GM12875 (cell line): Measurements from ENCODE around the gene FAM222B.
A peak's percentile ranks its signal among the peaks of the same experiment; 100 is the strongest.
"Not testable (repeated sequence)": the region's sequence is repeated elsewhere in the genome, so short reads cannot be mapped to it uniquely, and the experiment has no call there.

Experiments used
- H3K4me3 ChIP-seq: one replicate; pipeline ENCODE4 v1.5.1; 2011; ENCODE audit warnings: low read depth, low read length, control low read depth
- CTCF ChIP-seq: IDR thresholded peaks from 2 replicates; pipeline ENCODE4 v1.5.1; 2011; ENCODE audit warnings: low read depth, mild to moderate bottlenecking, control low read depth, inconsistent platforms, low read length, moderate library complexity, borderline replicate concordance; ENCODE audit not compliant: insufficient read depth

The FAM222B gene

GRCh38 chr17:28841901-28842281, 699 bp downstream of the FAM222B start:
- peak overlapping the region; percentile 91 for H3K4me3 ChIP-seq
- TF ChIP-seq CTCF, result no peak

GRCh38 chr17:28839221-28839620, 3.4 kb downstream of the FAM222B start:
- no peak for TF ChIP-seq CTCF
- H3K4me3 ChIP-seq, result no peak overlapping the region

GRCh38 chr17:28836541-28836940, 6.0 kb downstream of the FAM222B start:
- not testable (repeated sequence) for H3K4me3 ChIP-seq

- H3K4me3 ChIP-seq, result no peak overlapping the region
- TF ChIP-seq CTCF, result no peak
Observed at GRCh38 chr17:28834420-28834819, 8.2 kb downstream of the FAM222B start.

- TF ChIP-seq CTCF, result no peak
Observed at GRCh38 chr17:28828294-28829040, 14.1 kb downstream of the FAM222B start.

GRCh38 chr17:28827672-28828071, 14.9 kb downstream of the FAM222B start:
- no peak for TF ChIP-seq CTCF

More at GRCh38 chr17:28828294-28829040, 14.1 kb downstream of the FAM222B start:
- no peak overlapping the region for H3K4me3 ChIP-seq

GRCh38 chr17:28819582-28819981, 23.0 kb downstream of the FAM222B start:
- no peak overlapping the region for H3K4me3 ChIP-seq
- no peak for TF ChIP-seq CTCF

More at GRCh38 chr17:28827672-28828071, 14.9 kb downstream of the FAM222B start:
- H3K4me3 ChIP-seq, result no peak overlapping the region
